GM12865 (cell line): Measurements from ENCODE around the gene CNTNAP2.

Experiments used
- DNase-seq: peaks from one replicate; pipeline ENCODE4 v3.0.0; 2010; ENCODE audit warnings: low read depth
- H3K4me3 ChIP-seq: 2 replicates; pipeline ENCODE4 v1.5.1; 2011; ENCODE audit warnings: mild to moderate bottlenecking, low read depth, low read length, control low read depth
- TF ChIP-seq, protein P1 (sequence below): IDR thresholded peaks from 2 replicates; pipeline ENCODE4 v1.5.1; 2011; ENCODE audit warnings: low read length, control low read depth, low read depth, inconsistent platforms; ENCODE audit not compliant: insufficient read depth; ENCODE audit errors: missing control alignments

Gene CNTNAP2

DNA sequence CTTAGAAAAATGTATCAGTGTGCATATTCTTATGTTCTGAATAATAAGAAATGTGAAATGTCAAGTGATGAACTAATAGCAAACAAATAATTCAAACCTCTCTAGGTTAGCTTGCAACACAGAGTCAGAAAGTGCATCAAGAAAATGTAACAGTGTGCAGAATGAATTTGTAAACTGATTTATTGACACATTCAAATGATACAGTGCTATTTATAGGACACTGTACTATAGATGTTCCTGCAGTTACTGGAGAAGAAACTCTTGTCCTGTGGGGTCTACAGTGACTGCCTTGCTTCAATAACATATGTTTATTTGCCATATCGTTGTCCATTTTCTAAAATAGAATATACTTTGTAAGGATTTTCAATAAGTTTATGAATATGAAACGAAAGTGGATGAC is 639.0 kb downstream of the CNTNAP2 start:
- H3K4me3 ChIP-seq = no peak overlapping the region
- DNase-seq = no peak
- TF ChIP-seq, protein P1, sequence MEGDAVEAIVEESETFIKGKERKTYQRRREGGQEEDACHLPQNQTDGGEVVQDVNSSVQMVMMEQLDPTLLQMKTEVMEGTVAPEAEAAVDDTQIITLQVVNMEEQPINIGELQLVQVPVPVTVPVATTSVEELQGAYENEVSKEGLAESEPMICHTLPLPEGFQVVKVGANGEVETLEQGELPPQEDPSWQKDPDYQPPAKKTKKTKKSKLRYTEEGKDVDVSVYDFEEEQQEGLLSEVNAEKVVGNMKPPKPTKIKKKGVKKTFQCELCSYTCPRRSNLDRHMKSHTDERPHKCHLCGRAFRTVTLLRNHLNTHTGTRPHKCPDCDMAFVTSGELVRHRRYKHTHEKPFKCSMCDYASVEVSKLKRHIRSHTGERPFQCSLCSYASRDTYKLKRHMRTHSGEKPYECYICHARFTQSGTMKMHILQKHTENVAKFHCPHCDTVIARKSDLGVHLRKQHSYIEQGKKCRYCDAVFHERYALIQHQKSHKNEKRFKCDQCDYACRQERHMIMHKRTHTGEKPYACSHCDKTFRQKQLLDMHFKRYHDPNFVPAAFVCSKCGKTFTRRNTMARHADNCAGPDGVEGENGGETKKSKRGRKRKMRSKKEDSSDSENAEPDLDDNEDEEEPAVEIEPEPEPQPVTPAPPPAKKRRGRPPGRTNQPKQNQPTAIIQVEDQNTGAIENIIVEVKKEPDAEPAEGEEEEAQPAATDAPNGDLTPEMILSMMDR = no peak

DNA sequence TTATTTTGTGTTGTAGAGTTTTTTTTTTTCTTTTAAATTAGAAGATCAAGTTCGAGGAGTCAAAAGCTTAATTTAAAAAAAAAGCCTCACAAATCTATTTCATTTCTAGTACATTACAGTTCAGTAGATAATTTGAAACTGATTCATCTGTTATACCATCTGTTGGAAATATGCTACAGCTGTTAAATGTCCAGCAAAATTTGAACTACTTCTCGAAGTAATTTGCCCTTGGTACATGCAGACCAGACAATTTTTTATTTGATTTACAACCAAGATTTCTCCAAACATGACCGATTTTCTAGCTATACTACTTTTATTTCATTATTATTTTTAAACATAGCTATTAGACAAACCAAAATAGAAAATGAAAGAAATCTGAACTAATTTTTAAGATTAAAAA is 647.9 kb downstream of the CNTNAP2 start:
- no peak for DNase-seq

DNA sequence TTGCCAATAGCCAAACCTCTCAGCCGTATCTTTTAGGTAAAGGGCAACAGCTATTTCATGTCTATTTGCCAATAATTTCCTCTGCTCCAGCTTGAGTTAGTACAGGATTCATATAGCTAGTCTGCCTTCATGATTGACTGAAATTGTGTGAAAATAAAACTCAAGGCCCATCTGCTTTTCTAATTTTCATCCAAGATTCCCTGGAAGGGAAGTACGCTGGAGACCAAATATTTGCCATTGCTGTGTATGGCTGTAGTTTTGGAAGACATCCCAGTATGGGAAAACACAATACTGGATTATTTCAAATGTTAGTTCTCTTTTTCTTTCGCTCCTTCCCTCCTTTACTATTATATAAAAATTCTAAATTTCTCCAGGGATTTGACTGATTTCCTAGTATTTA is 652.4 kb downstream of the CNTNAP2 start:
- TF ChIP-seq, protein P1 = no peak
- no peak overlapping the region for H3K4me3 ChIP-seq
- no peak for DNase-seq

More for the DNA sequence above, 647.9 kb downstream of the CNTNAP2 start:
- TF ChIP-seq, protein P1 = no peak
- no peak overlapping the region for H3K4me3 ChIP-seq

DNA sequence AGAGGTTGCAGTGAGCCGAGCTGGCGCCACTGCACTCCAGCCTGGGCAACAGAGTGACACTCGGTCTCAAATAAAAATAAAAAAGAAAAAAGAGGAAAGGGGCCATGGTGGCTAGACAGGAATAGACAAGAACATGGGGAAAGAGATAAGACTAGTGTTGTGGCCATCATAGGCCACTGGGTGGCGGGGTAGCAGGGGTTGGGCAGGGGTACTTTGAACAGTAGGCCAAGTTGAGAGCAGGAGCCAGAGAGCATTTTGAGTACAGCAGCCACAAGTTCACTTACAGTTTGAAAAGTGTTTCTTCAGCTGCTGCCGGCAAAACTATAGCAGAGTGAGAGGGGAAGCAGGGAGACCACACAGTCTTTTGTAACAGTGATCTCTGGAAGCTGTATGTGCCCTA is 656.0 kb downstream of the CNTNAP2 start:
- no peak for DNase-seq
- no peak overlapping the region for H3K4me3 ChIP-seq
- TF ChIP-seq, protein P1 = no peak

DNA sequence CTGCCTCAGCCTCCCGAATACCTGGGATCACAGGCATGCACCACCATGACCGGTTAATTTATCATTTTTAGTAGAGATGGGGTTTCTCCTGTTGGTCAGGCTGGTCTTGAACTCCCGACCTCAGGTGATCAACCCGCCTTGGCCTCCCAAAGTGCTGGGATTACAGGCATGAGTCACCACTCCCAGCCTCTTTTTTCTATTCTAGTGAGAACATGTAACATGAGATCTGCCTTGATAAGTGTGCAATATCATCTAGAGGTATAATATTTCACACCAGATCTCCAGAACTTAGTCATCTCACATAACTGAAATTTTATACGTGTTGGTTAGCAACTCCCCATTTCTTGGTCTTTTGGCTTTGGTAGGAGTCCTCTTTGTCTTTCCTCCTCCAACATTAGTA is 656.9 kb downstream of the CNTNAP2 start:
- no peak overlapping the region for H3K4me3 ChIP-seq
- no peak for DNase-seq
- TF ChIP-seq, protein P1 = no peak

DNA sequence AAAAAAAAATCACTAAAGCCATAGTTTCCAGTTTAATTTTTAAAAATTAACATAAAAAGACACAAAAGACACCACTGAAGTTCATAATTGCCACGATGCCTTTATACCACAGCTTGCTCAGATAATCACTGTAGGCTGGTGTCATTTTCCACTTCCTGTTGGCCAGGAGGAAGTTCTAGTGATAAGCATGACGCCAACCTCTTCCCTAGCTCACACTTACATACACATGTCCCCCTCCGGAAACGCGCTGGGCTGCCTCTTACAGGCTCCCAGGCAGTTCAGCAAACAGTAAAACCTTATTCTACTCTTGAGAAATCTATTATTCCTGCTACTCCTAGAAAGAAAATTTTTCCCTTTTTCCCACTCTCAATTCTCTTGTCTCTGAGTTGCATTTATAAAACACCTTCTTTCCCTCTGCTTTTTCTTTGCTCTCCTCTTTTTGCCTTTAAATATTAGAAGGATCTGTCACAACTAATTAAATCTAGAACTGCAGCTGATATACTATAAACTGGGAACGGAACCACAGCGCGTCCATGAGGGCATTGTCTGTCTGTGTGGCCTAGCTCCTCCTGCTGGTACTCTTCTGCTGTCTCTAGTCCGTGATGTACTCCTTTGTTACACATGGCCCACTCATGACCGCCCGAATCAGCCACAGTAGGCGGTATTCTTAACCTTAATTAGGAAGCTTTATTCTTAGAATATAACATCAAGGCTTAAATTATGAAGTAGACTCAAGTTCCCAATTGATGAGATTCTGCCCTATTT is 664.9 kb downstream of the CNTNAP2 start:
- TF ChIP-seq, protein P1 = no peak
- no peak for DNase-seq
- no peak overlapping the region for H3K4me3 ChIP-seq

DNA sequence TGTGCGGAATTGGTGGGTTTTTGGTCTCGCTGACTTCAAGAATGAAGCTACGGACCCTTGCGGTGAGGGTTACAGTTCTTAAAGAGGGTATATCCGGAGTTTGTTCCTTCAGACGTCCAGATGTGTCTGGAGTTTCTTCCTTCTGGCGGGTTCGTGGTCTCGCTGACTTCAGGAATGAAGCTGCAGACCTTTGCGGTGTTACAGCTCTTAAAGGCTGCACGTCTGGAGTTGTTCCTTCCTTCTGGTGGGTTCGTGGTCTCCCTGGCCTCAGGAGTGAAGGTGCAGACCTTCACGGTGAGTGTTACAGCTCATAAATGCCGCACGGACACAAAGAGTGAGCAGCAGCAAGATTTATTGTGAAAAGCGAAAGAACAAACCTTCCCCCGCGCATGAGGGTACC is 670.7 kb downstream of the CNTNAP2 start:
- H3K4me3 ChIP-seq = no peak overlapping the region
- TF ChIP-seq, protein P1 = no peak
- DNase-seq = no peak
